ENCODE data around the gene LCP1.

Gene LCP1

GRCh38 chr13:46101002-46101401, 81.0 kb downstream of the LCP1 start:
- DNase-seq (ENCODE audit: low read depth in 2 of 2), result no peak

GRCh38 chr13:46100191-46100815, 81.7 kb downstream of the LCP1 start:
- no peak for DNase-seq (ENCODE audit: low read depth in 2 of 2)

- DNase-seq (ENCODE audit: low read depth in 2 of 2), result no peak
Observed at GRCh38 chr13:46097663-46098062, 84.3 kb downstream of the LCP1 start.

GRCh38 chr13:46097015-46097414, 85.0 kb downstream of the LCP1 start:
- no peak for DNase-seq (ENCODE audit: low read depth in 2 of 2)

GRCh38 chr13:46094478-46094877, 87.5 kb downstream of the LCP1 start:
- no peak for DNase-seq (ENCODE audit: low read depth in 2 of 2)

GRCh38 chr13:46088821-46089562, 93.0 kb downstream of the LCP1 start:
- DNase-seq (ENCODE audit: low read depth in 2 of 2), result no peak

- no peak for DNase-seq (ENCODE audit: low read depth in 2 of 2)
Observed at GRCh38 chr13:46087481-46087880, 94.5 kb downstream of the LCP1 start.

- no peak for DNase-seq (ENCODE audit: low read depth in 2 of 2)
Observed at GRCh38 chr13:46086985-46087384, 95.0 kb downstream of the LCP1 start.

- no peak for DNase-seq (ENCODE audit: low read depth in 2 of 2)
Observed at GRCh38 chr13:46086421-46086922, 95.5 kb downstream of the LCP1 start.

GRCh38 chr13:46085737-46086136, 96.2 kb downstream of the LCP1 start:
- no peak for DNase-seq (ENCODE audit: low read depth in 2 of 2)

- DNase-seq (ENCODE audit: low read depth in 2 of 2), result no peak
Observed at GRCh38 chr13:46082324-46082723, 99.7 kb downstream of the LCP1 start.

GRCh38 chr13:46079770-46080169, 102.2 kb downstream of the LCP1 start:
- DNase-seq (ENCODE audit: low read depth in 2 of 2), result no peak

GRCh38 chr13:46077265-46077664, 104.7 kb downstream of the LCP1 start:
- DNase-seq (ENCODE audit: low read depth in 2 of 2), result no peak

- DNase-seq (ENCODE audit: low read depth in 2 of 2), result no peak
Observed at GRCh38 chr13:46076827-46077226, 105.2 kb downstream of the LCP1 start.
